T-cell (primary cell): Measurements from ENCODE around the gene TSSK6. TPM values are rescaled to one million over a fixed set of nuclear protein-coding genes. Genes with fewer than 3 reads are reported as not detected.
A peak's percentile ranks its signal among the peaks of the same experiment; 100 is the strongest.

Source experiments
- ATAC-seq, 4 experiments: fragments of 200-7000 bp in 3 of 4; fragments of 150-1000 bp in 1 of 4; cut with Tn5 transposase; replicated peaks in 1 of 4; 1 replicate in 3 of 4; 2 replicates in 1 of 4; pipeline ENCODE4 v1.10.0; 2021; ENCODE audit warnings: moderate library complexity in 3 of 4, mild to moderate bottlenecking in 2 of 4, moderate number of reproducible peaks in 1 of 4
- CTCF ChIA-PET, 2 donors: fragments of 300-600 bp; sonication (Branson Sonifier 250); formaldehyde crosslinking; loops; one replicate each; lab custom pipeline; 2022; ENCODE audit warnings: antibody characterized with exemption in 2 of 2; lab: Charles Lee
- POLR2A ChIA-PET, 2 donors: fragments of 300-600 bp; sonication (Branson Sonifier 250); formaldehyde crosslinking; loops; one replicate each; lab custom pipeline; 2022; ENCODE audit warnings: antibody characterized with exemption in 2 of 2; lab: Charles Lee
- DNase-seq, 35 experiments: peaks; one replicate each; pipeline versions ENCODE4 v3.0.0 to v3.0.0-alpha.2; 2013 to 2023
- H3K27ac ChIP-seq: one replicate; pipeline ENCODE4 v1.5.1; 2013; ENCODE audit warnings: low read length
- H3K27me3 ChIP-seq, 2 experiments: replicated peaks in 1 of 2; 1 replicate in 1 of 2; 2 replicates in 1 of 2; pipeline versions ENCODE4 v1.6.1 to v1.7.0; 2013; ENCODE audit warnings: low read length in 1 of 2, mixed read lengths in 1 of 2; ENCODE audit not compliant: control insufficient read depth in 2 of 2, insufficient read depth in 2 of 2; ENCODE audit errors: extremely low read depth in 1 of 2
- H3K36me3 ChIP-seq, 2 donors: 1 replicate in 1 of 2; 2 replicates in 1 of 2; pipeline versions ENCODE4 v1.6.1 to v1.7.0; 2013; ENCODE audit warnings: low read length in 1 of 2; ENCODE audit not compliant: control insufficient read depth in 2 of 2, insufficient read depth in 1 of 2; ENCODE audit errors: extremely low read depth in 1 of 2
- H3K4me1 ChIP-seq, 2 experiments: 1 replicate in 1 of 2; 2 replicates in 1 of 2; pipeline versions ENCODE4 v1.6.1 to v1.7.0; 2013; ENCODE audit warnings: low read length in 2 of 2, mixed read lengths in 1 of 2; ENCODE audit not compliant: insufficient read depth in 2 of 2, control insufficient read depth in 1 of 2; ENCODE audit errors: extremely low read depth in 1 of 2
- H3K4me3 ChIP-seq, 2 donors: 1 replicate in 1 of 2; 2 replicates in 1 of 2; pipeline versions ENCODE4 v1.5.1 to v1.7.0; 2013; ENCODE audit warnings: mild to moderate bottlenecking in 2 of 2, low read length in 1 of 2, moderate library complexity in 1 of 2; ENCODE audit not compliant: control insufficient read depth in 1 of 2; ENCODE audit errors: extremely low read depth in 1 of 2
- H3K9me3 ChIP-seq: 2 replicates; pipeline ENCODE4 v1.7.0; 2013
- H3K27ac Mint-ChIP-seq, 2 donors: one replicate each; pipeline ENCODE4 v1.8.0; 2020 to 2021; ENCODE audit warnings: mild to moderate bottlenecking in 2 of 2, mixed read lengths in 2 of 2
- H3K27me3 Mint-ChIP-seq, 2 donors: one replicate each; pipeline ENCODE4 v1.8.0; 2021 to 2022; ENCODE audit warnings: mixed read lengths in 2 of 2
- H3K36me3 Mint-ChIP-seq: one replicate; pipeline ENCODE4 v1.8.0; 2021; ENCODE audit warnings: mixed read lengths
- H3K4me1 Mint-ChIP-seq, 3 donors: one replicate each; pipeline ENCODE4 v1.8.0; 2020 to 2022; ENCODE audit warnings: mixed read lengths in 3 of 3, mild to moderate bottlenecking in 1 of 3
- H3K4me3 Mint-ChIP-seq, 3 donors: one replicate each; pipeline ENCODE4 v1.8.0; 2020 to 2022; ENCODE audit warnings: mild to moderate bottlenecking in 3 of 3, mixed read lengths in 3 of 3, moderate library complexity in 3 of 3
- H3K9me3 Mint-ChIP-seq, 3 donors: one replicate each; pipeline ENCODE4 v1.8.0; 2020 to 2022; ENCODE audit warnings: mixed read lengths in 3 of 3
- WGBS: methylation state at CpG from one replicate; pipeline ENCODE4 v1.1.5; 2013; ENCODE audit warnings: missing lambda C conversion rate; ENCODE audit not compliant: insufficient coverage; 5-methylcytosine and 5-hydroxymethylcytosine counted together
- total RNA-seq, 35 experiments: library from RNA in 6 of 35; stranded (reverse) in 6 of 35; fragments of 120-200 nt in 1 of 35; gene quantifications; one replicate each; pipeline versions ENCODE4 v1.2.1 to v1.2.4 and lab custom pipeline; 2013 to 2026

The TSSK6 gene
- total RNA-seq, 5 donors from 2014 or later (not counting 1 experiment from before 2014, with no cell fraction given) = 3.9 to 13.0 (median 11.0) TPM

- peaks cover 2 to 9% (median 6%) of the 10 kb centered on the region in 3 donors for H3K4me1 Mint-ChIP-seq
- no peaks in the 10 kb centered on the region for H3K9me3 Mint-ChIP-seq
- ChIA-PET CTCF (no interaction called here), POLR2A (no interaction called here)
- Histone ChIP-seq H3K9me3 (no peaks in the 10 kb centered on the region), H3K4me1 (peaks cover 0 to 11% of the 10 kb centered on the region in 2 experiments), H3K27me3 (peaks cover 0 to 59% of the 10 kb centered on the region in 2 experiments), H3K27ac (no peak overlapping the region), H3K4me3 (no peak overlapping the region), H3K36me3 (no peaks in the 10 kb centered on the region)
- H3K27ac Mint-ChIP-seq = peak overlapping the region in 1 of 2 donors; percentile 22
- DNase-seq (no peak), ATAC-seq (no peak)
- H3K27me3 Mint-ChIP-seq = peaks cover 0 to 4% of the 10 kb centered on the region in 2 donors
- no peaks in the 10 kb centered on the region for H3K36me3 Mint-ChIP-seq
- 83% methylated on average over 17 of the region's 19 CpGs for WGBS
- no peak overlapping the region for H3K4me3 Mint-ChIP-seq
These were observed 31.4 kb upstream of the TSSK6 start for GRCh38 chr19:19546751-19547162.

GRCh38 chr19:19545707-19546106 lies 30.4 kb upstream of the TSSK6 start:
- DNase-seq = no peak
- Mint-ChIP-seq H3K27me3 (peaks cover 0 to 4% of the 10 kb centered on the region in 2 donors), H3K36me3 (no peaks in the 10 kb centered on the region), H3K4me3 (no peak overlapping the region), H3K27ac (no peak overlapping the region), H3K9me3 (no peaks in the 10 kb centered on the region), H3K4me1 (peaks cover 9 to 16% (median 12%) of the 10 kb centered on the region in 3 donors)
- no peaks in the 10 kb centered on the region for H3K36me3 ChIP-seq
- WGBS = 95% methylated on average over 21 of the region's 23 CpGs
- CTCF ChIA-PET = no interaction called here
- peaks cover 2 to 22% of the 10 kb centered on the region in 2 experiments for H3K4me1 ChIP-seq
- no peak overlapping the region for H3K27ac ChIP-seq
- no peak for ATAC-seq
- no peaks in the 10 kb centered on the region for H3K9me3 ChIP-seq
- peaks cover 0 to 69% of the 10 kb centered on the region in 2 experiments for H3K27me3 ChIP-seq
- no peak overlapping the region for H3K4me3 ChIP-seq
- POLR2A ChIA-PET = no interaction called here

- peaks cover 4 to 28% of the 10 kb centered on the region in 2 experiments for H3K4me1 ChIP-seq
- CTCF ChIA-PET = no interaction called here
These were observed 29.7 kb upstream of the TSSK6 start for GRCh38 chr19:19544954-19545591.

GRCh38 chr19:19544257-19544953 lies 29.1 kb upstream of the TSSK6 start:
- H3K27ac Mint-ChIP-seq = no peak overlapping the region
- H3K36me3 Mint-ChIP-seq = no peaks in the 10 kb centered on the region
- H3K4me1 Mint-ChIP-seq = peaks cover 11 to 22% (median 15%) of the 10 kb centered on the region in 3 donors
- Histone ChIP-seq H3K9me3 (no peaks in the 10 kb centered on the region), H3K4me1 (peaks cover 4 to 34% of the 10 kb centered on the region in 2 experiments), H3K27ac (no peak overlapping the region), H3K4me3 (no peak overlapping the region), H3K36me3 (no peaks in the 10 kb centered on the region), H3K27me3 (peaks cover 0 to 66% of the 10 kb centered on the region in 2 experiments)
- peaks cover 0 to 4% of the 10 kb centered on the region in 2 donors for H3K27me3 Mint-ChIP-seq
- DNase-seq (no peak), ATAC-seq (no peak)
- 92% methylated on average over 75 of the region's 75 CpGs for WGBS
- ChIA-PET POLR2A (no interaction called here), CTCF (no interaction called here)
- no peak overlapping the region for H3K4me3 Mint-ChIP-seq
- no peaks in the 10 kb centered on the region for H3K9me3 Mint-ChIP-seq

More at GRCh38 chr19:19544954-19545591, 29.7 kb upstream of the TSSK6 start:
- H3K9me3 ChIP-seq = no peaks in the 10 kb centered on the region
- no peaks in the 10 kb centered on the region for H3K36me3 Mint-ChIP-seq
- ATAC-seq (no peak), DNase-seq (no peak)
- peaks cover 0 to 4% of the 10 kb centered on the region in 2 donors for H3K27me3 Mint-ChIP-seq
- H3K4me3 ChIP-seq = no peak overlapping the region
- H3K4me1 Mint-ChIP-seq = peaks cover 11 to 18% (median 15%) of the 10 kb centered on the region in 3 donors
- no peak overlapping the region for H3K4me3 Mint-ChIP-seq
- H3K27ac Mint-ChIP-seq = no peak overlapping the region
- WGBS = 90% methylated on average over 53 of the region's 53 CpGs
- no peak overlapping the region for H3K27ac ChIP-seq
- peaks cover 0 to 66% of the 10 kb centered on the region in 2 experiments for H3K27me3 ChIP-seq
- no peaks in the 10 kb centered on the region for H3K36me3 ChIP-seq
- no peaks in the 10 kb centered on the region for H3K9me3 Mint-ChIP-seq
- POLR2A ChIA-PET = no interaction called here

- Mint-ChIP-seq H3K27ac (no peak overlapping the region), H3K4me3 (no peak overlapping the region), H3K36me3 (no peaks in the 10 kb centered on the region), H3K27me3 (peaks cover 0 to 10% of the 10 kb centered on the region in 2 donors), H3K4me1 (peaks cover 15 to 30% (median 22%) of the 10 kb centered on the region in 3 donors), H3K9me3 (no peaks in the 10 kb centered on the region)
- Histone ChIP-seq H3K27me3 (peaks cover 0 to 64% of the 10 kb centered on the region in 2 experiments), H3K36me3 (no peaks in the 10 kb centered on the region), H3K27ac (no peak overlapping the region), H3K4me3 (no peak overlapping the region), H3K4me1 (peaks cover 4 to 39% of the 10 kb centered on the region in 2 experiments), H3K9me3 (no peaks in the 10 kb centered on the region)
- ATAC-seq (no peak), DNase-seq (no peak)
- ChIA-PET CTCF (no interaction called here), POLR2A (no interaction called here)
- 94% methylated on average over 18 of the region's 19 CpGs for WGBS
These were observed 28.3 kb upstream of the TSSK6 start for GRCh38 chr19:19543640-19544039.

GRCh38 chr19:19543101-19543500 lies 27.8 kb upstream of the TSSK6 start:
- H3K36me3 ChIP-seq = no peaks in the 10 kb centered on the region
- H3K27me3 Mint-ChIP-seq = peaks cover 0 to 12% of the 10 kb centered on the region in 2 donors
- no peaks in the 10 kb centered on the region for H3K36me3 Mint-ChIP-seq
- no peak overlapping the region for H3K27ac ChIP-seq
- DNase-seq (no peak), ATAC-seq (no peak)
- peaks cover 0 to 62% of the 10 kb centered on the region in 2 experiments for H3K27me3 ChIP-seq
- ChIA-PET POLR2A (no interaction called here), CTCF (no interaction called here)
- H3K4me3 Mint-ChIP-seq = no peak overlapping the region
- peaks cover 4 to 44% of the 10 kb centered on the region in 2 experiments for H3K4me1 ChIP-seq
- no peaks in the 10 kb centered on the region for H3K9me3 ChIP-seq
- WGBS = 96% methylated on average over 13 of the region's 13 CpGs
- H3K27ac Mint-ChIP-seq = no peak overlapping the region
- H3K4me3 ChIP-seq = no peak overlapping the region
- peaks cover 18 to 32% (median 24%) of the 10 kb centered on the region in 3 donors for H3K4me1 Mint-ChIP-seq
- no peaks in the 10 kb centered on the region for H3K9me3 Mint-ChIP-seq
